H9 (cell line): ENCODE measurements around the gene GFER. TPM values are rescaled to one million over a fixed set of nuclear protein-coding genes. Genes with fewer than 3 reads are reported as not detected.

Experiments used
- DNase-seq: peaks from one replicate; pipeline ENCODE4 v3.0.0-alpha.2; 2017
- H2AFZ ChIP-seq: one replicate; pipeline ENCODE4 v1.6.1; 2013; ENCODE audit warnings: mild to moderate bottlenecking, low read length, control low read depth, moderate library complexity
- H2AK5ac ChIP-seq: 2 replicates; pipeline ENCODE4 v1.6.1; 2013; ENCODE audit warnings: low read length, control low read depth, mixed read lengths; ENCODE audit not compliant: insufficient read length
- H2BK120ac ChIP-seq: one replicate; pipeline ENCODE4 v1.6.1; 2013; ENCODE audit warnings: low read depth, mild to moderate bottlenecking, low read length, control low read depth, inconsistent platforms; ENCODE audit not compliant: poor library complexity, severe bottlenecking
- H2BK12ac ChIP-seq: 2 replicates; pipeline ENCODE4 v1.6.1; 2013; ENCODE audit warnings: low read length, control low read depth, mixed read lengths, low read depth; ENCODE audit not compliant: insufficient read length
- H2BK15ac ChIP-seq: 2 replicates; pipeline ENCODE4 v1.6.1; 2013; ENCODE audit warnings: low read depth, low read length, control low read depth
- H2BK20ac ChIP-seq: one replicate; pipeline ENCODE4 v1.6.1; 2013; ENCODE audit warnings: low read depth, mild to moderate bottlenecking, low read length, control low read depth, inconsistent platforms; ENCODE audit not compliant: poor library complexity, severe bottlenecking
- H2BK5ac ChIP-seq: 2 replicates; pipeline ENCODE4 v1.6.1; 2013; ENCODE audit warnings: low read length, control low read depth, mixed read lengths; ENCODE audit not compliant: insufficient read length
- H3K14ac ChIP-seq: 2 replicates; pipeline ENCODE4 v1.6.1; 2013; ENCODE audit warnings: low read length, control low read depth; ENCODE audit not compliant: insufficient read depth
- H3K18ac ChIP-seq: 2 replicates; pipeline ENCODE4 v1.6.1; 2013; ENCODE audit warnings: low read depth, mild to moderate bottlenecking, mixed read lengths, low read length, control low read depth; ENCODE audit not compliant: insufficient read length
- H3K23ac ChIP-seq: 2 replicates; pipeline ENCODE4 v1.6.1; 2013; ENCODE audit warnings: low read length, control low read depth, mixed read lengths, low read depth; ENCODE audit not compliant: insufficient read length
- H3K23me2 ChIP-seq: 2 replicates; pipeline ENCODE4 v1.6.1; 2013; ENCODE audit warnings: low read depth, mild to moderate bottlenecking, mixed read lengths, low read length, control low read depth; ENCODE audit not compliant: insufficient read length, poor library complexity, severe bottlenecking
- H3K27ac ChIP-seq: 2 replicates; pipeline ENCODE4 v1.5.1; 2013; ENCODE audit warnings: low read length, control low read depth, mixed read lengths, low read depth; ENCODE audit not compliant: insufficient read length
- H3K27me3 ChIP-seq: 2 replicates; pipeline ENCODE4 v1.6.1; 2013; ENCODE audit warnings: low read length, control low read depth, inconsistent platforms; ENCODE audit not compliant: insufficient read depth
- H3K4ac ChIP-seq: 2 replicates; pipeline ENCODE4 v1.6.1; 2013; ENCODE audit warnings: low read depth, mild to moderate bottlenecking, control low read depth, inconsistent platforms, low read length, moderate library complexity
- H3K4me1 ChIP-seq: 2 replicates; pipeline ENCODE4 v1.6.1; 2013; ENCODE audit warnings: low read length, control low read depth, inconsistent platforms; ENCODE audit not compliant: insufficient read depth
- H3K4me2 ChIP-seq: 2 replicates; pipeline ENCODE4 v1.6.1; 2013; ENCODE audit warnings: low read length, control low read depth, mixed read lengths; ENCODE audit not compliant: insufficient read length, insufficient read depth
- H3K56ac ChIP-seq: 2 replicates; pipeline ENCODE4 v1.6.1; 2013; ENCODE audit warnings: low read depth, mild to moderate bottlenecking, mixed read lengths, low read length, control low read depth; ENCODE audit not compliant: insufficient read length
- H3K79me1 ChIP-seq: 2 replicates; pipeline ENCODE4 v1.6.1; 2013; ENCODE audit warnings: low read depth, mild to moderate bottlenecking, moderate library complexity, low read length, control low read depth, inconsistent platforms; ENCODE audit not compliant: insufficient read depth, poor library complexity, severe bottlenecking
- H3K79me2 ChIP-seq: 2 replicates; pipeline ENCODE4 v1.6.1; 2013; ENCODE audit warnings: low read length, control low read depth, inconsistent platforms; ENCODE audit not compliant: insufficient read depth
- H3K9ac ChIP-seq: 2 replicates; pipeline ENCODE4 v1.6.1; 2013; ENCODE audit warnings: low read length, control low read depth, mixed read lengths; ENCODE audit not compliant: insufficient read length; ENCODE audit errors: extremely low read depth
- H3K9me3 ChIP-seq: one replicate; pipeline ENCODE4 v1.6.1; 2013; ENCODE audit warnings: low read depth, low read length, inconsistent platforms; ENCODE audit not compliant: control insufficient read depth
- H3T11ph ChIP-seq: one replicate; pipeline ENCODE4 v1.6.1; 2013; ENCODE audit warnings: mild to moderate bottlenecking, low read length, control low read depth, inconsistent platforms
- H4K20me1 ChIP-seq: one replicate; pipeline ENCODE4 v1.6.1; 2013; ENCODE audit not compliant: control insufficient read depth, insufficient read length, insufficient read depth
- H4K5ac ChIP-seq: 2 replicates; pipeline ENCODE4 v1.6.1; 2013; ENCODE audit warnings: low read depth, mild to moderate bottlenecking, mixed read lengths, low read length, control low read depth; ENCODE audit not compliant: insufficient read length
- H4K8ac ChIP-seq: replicated peaks from 2 replicates; pipeline ENCODE4 v1.6.1; 2013; ENCODE audit warnings: low read length, control low read depth, mixed read lengths, low read depth; ENCODE audit not compliant: insufficient read length
- H4K91ac ChIP-seq: 2 replicates; pipeline ENCODE4 v1.6.1; 2013; ENCODE audit warnings: low read depth, mild to moderate bottlenecking, moderate library complexity, mixed read lengths, low read length, control low read depth; ENCODE audit not compliant: insufficient read length
- H3K27ac Mint-ChIP-seq, 3 experiments: 2 replicates in 2 of 3; 3 replicates in 1 of 3; pipeline ENCODE4 v1.8.0; 2020 to 2021; ENCODE audit warnings: mixed read lengths in 3 of 3, mild to moderate bottlenecking in 1 of 3, moderate library complexity in 1 of 3
- H3K27me3 Mint-ChIP-seq: 2 replicates; pipeline ENCODE4 v1.8.0; 2021; ENCODE audit warnings: low read depth, mild to moderate bottlenecking, moderate library complexity, mixed read lengths
- H3K36me3 Mint-ChIP-seq, 3 experiments: 2 replicates in 2 of 3; 3 replicates in 1 of 3; pipeline ENCODE4 v1.8.0; 2020 to 2021; ENCODE audit warnings: low read depth in 3 of 3, mixed read lengths in 3 of 3; ENCODE audit not compliant: insufficient read depth in 1 of 3
- H3K4me1 Mint-ChIP-seq, 2 experiments: 2 replicates each; pipeline ENCODE4 v1.8.0; 2020; ENCODE audit warnings: mixed read lengths in 2 of 2
- H3K4me3 Mint-ChIP-seq, 2 experiments: 2 replicates in 1 of 2; 3 replicates in 1 of 2; pipeline ENCODE4 v1.8.0; 2020 to 2021; ENCODE audit warnings: mild to moderate bottlenecking in 2 of 2, mixed read lengths in 2 of 2, moderate library complexity in 1 of 2
- H3K9me3 Mint-ChIP-seq, 2 experiments: 2 replicates in 1 of 2; 3 replicates in 1 of 2; pipeline ENCODE4 v1.8.0; 2020; ENCODE audit warnings: mild to moderate bottlenecking in 2 of 2, mixed read lengths in 2 of 2, moderate library complexity in 1 of 2
- WGBS: extraction: QIAGEN DNeasy Blood & Tissue Kit; methylation state at CpG from one replicate; pipeline ENCODE4 v1.1.7; 2013; ENCODE audit warnings: missing lambda C conversion rate, low lambda C conversion rate, mixed read lengths; ENCODE audit not compliant: insufficient read length; ENCODE audit errors: extremely low coverage; 5-methylcytosine and 5-hydroxymethylcytosine counted together
- total RNA-seq: library from RNA; stranded (reverse); gene quantifications from 2 replicates; pipeline ENCODE4 v1.2.1, GENCODE V29; 2021
- TF ChIP-seq, protein P1 (sequence below): fragments of 200-600 bp; sonication (generic); conservative IDR thresholded peaks from 3 replicates; pipeline ENCODE4 v1.8.0; 2021; ENCODE audit warnings: antibody characterized with exemption, mild to moderate bottlenecking

GFER gene
- total RNA-seq, 1 experiment from 2014 or later: 49.1 TPM

DNA sequence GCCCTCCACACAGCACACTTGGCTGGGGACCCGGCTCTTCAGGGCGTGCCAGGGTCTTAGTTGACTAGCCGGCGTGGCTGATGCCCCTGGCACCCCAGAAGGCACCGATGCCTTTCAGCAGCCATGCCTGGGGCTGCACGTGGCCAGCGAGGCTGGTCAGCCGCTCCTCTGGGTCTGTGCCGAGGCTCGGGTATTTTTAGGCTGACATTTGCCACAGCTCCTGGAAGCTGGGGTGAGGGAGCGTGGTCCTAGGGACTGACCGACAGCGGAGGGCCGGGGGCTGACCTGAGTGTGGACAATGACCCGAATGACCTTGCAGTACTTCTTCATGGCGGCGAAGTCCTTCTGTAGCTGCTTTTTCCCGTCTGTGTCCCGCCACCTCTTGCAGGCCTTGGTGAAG is 33.4 kb upstream of the GFER start:
- Histone ChIP-seq H3K27me3 (no peaks in the 10 kb centered on the region), H3K9ac (no peak overlapping the region), H4K5ac (no peak overlapping the region), H3K79me2 (no peaks in the 10 kb centered on the region), H2BK15ac (no peak overlapping the region), H3K4me1 (no peaks in the 10 kb centered on the region), H2BK12ac (no peak overlapping the region), H3T11ph (no peak overlapping the region), H3K18ac (no peak overlapping the region), H3K23me2 (no peaks in the 10 kb centered on the region), H2BK20ac (no peak overlapping the region), H4K20me1 (no peaks in the 10 kb centered on the region), H4K8ac (no peak overlapping the region), H3K27ac (no peak overlapping the region), H4K91ac (no peak overlapping the region), H2BK120ac (no peak overlapping the region), H3K56ac (no peak overlapping the region), H2AK5ac (no peak overlapping the region), H2AFZ (no peak overlapping the region), H3K14ac (no peak overlapping the region), H2BK5ac (no peak overlapping the region), H3K9me3 (no peaks in the 10 kb centered on the region), H3K4me2 (no peak overlapping the region), H3K79me1 (no peaks in the 10 kb centered on the region), H3K23ac (no peak overlapping the region), H3K4ac (no peak overlapping the region)
- Mint-ChIP-seq H3K4me3 (no peak overlapping the region), H3K27me3 (peaks cover 3% of the 10 kb centered on the region), H3K4me1 (peaks cover 4 to 5% of the 10 kb centered on the region in 2 experiments; a peak in 2 of 4 replicates), H3K27ac (peak overlapping the region in 1 of 3 experiments; percentile 92; a peak in 1 of 7 replicates), H3K36me3 (no peaks in the 10 kb centered on the region; a peak in 1 of 7 replicates), H3K9me3 (peaks cover 0 to 3% of the 10 kb centered on the region in 2 experiments; a peak in 2 of 5 replicates)
- TF ChIP-seq, protein P1, sequence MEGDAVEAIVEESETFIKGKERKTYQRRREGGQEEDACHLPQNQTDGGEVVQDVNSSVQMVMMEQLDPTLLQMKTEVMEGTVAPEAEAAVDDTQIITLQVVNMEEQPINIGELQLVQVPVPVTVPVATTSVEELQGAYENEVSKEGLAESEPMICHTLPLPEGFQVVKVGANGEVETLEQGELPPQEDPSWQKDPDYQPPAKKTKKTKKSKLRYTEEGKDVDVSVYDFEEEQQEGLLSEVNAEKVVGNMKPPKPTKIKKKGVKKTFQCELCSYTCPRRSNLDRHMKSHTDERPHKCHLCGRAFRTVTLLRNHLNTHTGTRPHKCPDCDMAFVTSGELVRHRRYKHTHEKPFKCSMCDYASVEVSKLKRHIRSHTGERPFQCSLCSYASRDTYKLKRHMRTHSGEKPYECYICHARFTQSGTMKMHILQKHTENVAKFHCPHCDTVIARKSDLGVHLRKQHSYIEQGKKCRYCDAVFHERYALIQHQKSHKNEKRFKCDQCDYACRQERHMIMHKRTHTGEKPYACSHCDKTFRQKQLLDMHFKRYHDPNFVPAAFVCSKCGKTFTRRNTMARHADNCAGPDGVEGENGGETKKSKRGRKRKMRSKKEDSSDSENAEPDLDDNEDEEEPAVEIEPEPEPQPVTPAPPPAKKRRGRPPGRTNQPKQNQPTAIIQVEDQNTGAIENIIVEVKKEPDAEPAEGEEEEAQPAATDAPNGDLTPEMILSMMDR: no peak
- WGBS: no CpG with 5 or more reads among the region's 19 CpGs
- no peak for DNase-seq
